Measurements from ENCODE around the gene ZNF76. TPM values are rescaled to one million over a fixed set of nuclear protein-coding genes. Genes with fewer than 3 reads are reported as not detected.

The ZNF76 gene
- total and polyA plus RNA-seq, 2 of the 13 experiments (the other 11 are each of a cell fraction or from before 2014, with no cell fraction given), result 13.2 to 26.4 TPM

GRCh38 chr6:35259194-35259947, at the start of gene ZNF76 (continued):
- peak; percentile 98 for TF ChIP-seq MYC (CRISPR knock-in tag; IDR thresholded peaks at IDR 0.05; ENCODE audit: borderline replicate concordance)
- peak; percentile 99; the same call in 1 of the 2 replicates for TF ChIP-seq ZNF556 (CRISPR knock-in tag; IDR thresholded peaks at IDR 0.05; ENCODE audit: borderline replicate concordance)
- no peak for TF ChIP-seq ZFYVE20 (CRISPR knock-in tag; IDR thresholded peaks at IDR 0.05; ENCODE audit: borderline replicate concordance, low read depth)
- TF ChIP-seq, protein P1, sequence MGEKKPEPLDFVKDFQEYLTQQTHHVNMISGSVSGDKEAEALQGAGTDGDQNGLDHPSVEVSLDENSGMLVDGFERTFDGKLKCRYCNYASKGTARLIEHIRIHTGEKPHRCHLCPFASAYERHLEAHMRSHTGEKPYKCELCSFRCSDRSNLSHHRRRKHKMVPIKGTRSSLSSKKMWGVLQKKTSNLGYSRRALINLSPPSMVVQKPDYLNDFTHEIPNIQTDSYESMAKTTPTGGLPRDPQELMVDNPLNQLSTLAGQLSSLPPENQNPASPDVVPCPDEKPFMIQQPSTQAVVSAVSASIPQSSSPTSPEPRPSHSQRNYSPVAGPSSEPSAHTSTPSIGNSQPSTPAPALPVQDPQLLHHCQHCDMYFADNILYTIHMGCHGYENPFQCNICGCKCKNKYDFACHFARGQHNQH (CRISPR knock-in tag; IDR thresholded peaks at IDR 0.05), result peak; percentile 97
- TF ChIP-seq MZF1 (CRISPR knock-in tag; IDR thresholded peaks at IDR 0.05; ENCODE audit: borderline replicate concordance), result no peak; the same call in 1 of the 2 replicates
- TF ChIP-seq, protein P2, sequence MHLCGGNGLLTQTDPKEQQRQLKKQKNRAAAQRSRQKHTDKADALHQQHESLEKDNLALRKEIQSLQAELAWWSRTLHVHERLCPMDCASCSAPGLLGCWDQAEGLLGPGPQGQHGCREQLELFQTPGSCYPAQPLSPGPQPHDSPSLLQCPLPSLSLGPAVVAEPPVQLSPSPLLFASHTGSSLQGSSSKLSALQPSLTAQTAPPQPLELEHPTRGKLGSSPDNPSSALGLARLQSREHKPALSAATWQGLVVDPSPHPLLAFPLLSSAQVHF (CRISPR knock-in tag; IDR thresholded peaks at IDR 0.05), result peak; percentile 29; the same call in 1 of the 2 replicates
- peak; percentile 90; the same call in 1 of the 2 replicates for TF ChIP-seq HES4 (CRISPR knock-in tag; IDR thresholded peaks at IDR 0.05; ENCODE audit: borderline replicate concordance)
- peak; percentile 48 for TF ChIP-seq ZNF777 (CRISPR knock-in tag; IDR thresholded peaks at IDR 0.05)
- TF ChIP-seq ZBTB46 (CRISPR knock-in tag; IDR thresholded peaks at IDR 0.05; ENCODE audit: borderline replicate concordance), result no peak
- TF ChIP-seq ZNF891 (CRISPR knock-in tag; IDR thresholded peaks at IDR 0.05), result peak; percentile 81
- TF ChIP-seq, protein P3, sequence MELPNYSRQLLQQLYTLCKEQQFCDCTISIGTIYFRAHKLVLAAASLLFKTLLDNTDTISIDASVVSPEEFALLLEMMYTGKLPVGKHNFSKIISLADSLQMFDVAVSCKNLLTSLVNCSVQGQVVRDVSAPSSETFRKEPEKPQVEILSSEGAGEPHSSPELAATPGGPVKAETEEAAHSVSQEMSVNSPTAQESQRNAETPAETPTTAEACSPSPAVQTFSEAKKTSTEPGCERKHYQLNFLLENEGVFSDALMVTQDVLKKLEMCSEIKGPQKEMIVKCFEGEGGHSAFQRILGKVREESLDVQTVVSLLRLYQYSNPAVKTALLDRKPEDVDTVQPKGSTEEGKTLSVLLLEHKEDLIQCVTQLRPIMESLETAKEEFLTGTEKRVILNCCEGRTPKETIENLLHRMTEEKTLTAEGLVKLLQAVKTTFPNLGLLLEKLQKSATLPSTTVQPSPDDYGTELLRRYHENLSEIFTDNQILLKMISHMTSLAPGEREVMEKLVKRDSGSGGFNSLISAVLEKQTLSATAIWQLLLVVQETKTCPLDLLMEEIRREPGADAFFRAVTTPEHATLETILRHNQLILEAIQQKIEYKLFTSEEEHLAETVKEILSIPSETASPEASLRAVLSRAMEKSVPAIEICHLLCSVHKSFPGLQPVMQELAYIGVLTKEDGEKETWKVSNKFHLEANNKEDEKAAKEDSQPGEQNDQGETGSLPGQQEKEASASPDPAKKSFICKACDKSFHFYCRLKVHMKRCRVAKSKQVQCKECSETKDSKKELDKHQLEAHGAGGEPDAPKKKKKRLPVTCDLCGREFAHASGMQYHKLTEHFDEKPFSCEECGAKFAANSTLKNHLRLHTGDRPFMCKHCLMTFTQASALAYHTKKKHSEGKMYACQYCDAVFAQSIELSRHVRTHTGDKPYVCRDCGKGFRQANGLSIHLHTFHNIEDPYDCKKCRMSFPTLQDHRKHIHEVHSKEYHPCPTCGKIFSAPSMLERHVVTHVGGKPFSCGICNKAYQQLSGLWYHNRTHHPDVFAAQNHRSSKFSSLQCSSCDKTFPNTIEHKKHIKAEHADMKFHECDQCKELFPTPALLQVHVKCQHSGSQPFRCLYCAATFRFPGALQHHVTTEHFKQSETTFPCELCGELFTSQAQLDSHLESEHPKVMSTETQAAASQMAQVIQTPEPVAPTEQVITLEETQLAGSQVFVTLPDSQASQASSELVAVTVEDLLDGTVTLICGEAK (IDR thresholded peaks at IDR 0.05), result no peak
- TF ChIP-seq, protein P3 (CRISPR knock-in tag; IDR thresholded peaks at IDR 0.05), result peak; percentile 84
- no peak; the same call in 1 of the 2 replicates for TF ChIP-seq ZFP62 (CRISPR knock-in tag; IDR thresholded peaks at IDR 0.05)
- TF ChIP-seq ZNF772 (CRISPR knock-in tag; IDR thresholded peaks at IDR 0.05), result peak; percentile 93
- TF ChIP-seq SP4 (CRISPR knock-in tag; IDR thresholded peaks at IDR 0.05), result peak; percentile 97
